H9 (cell line): ENCODE results near the gene BACH2. TPM values are rescaled to one million over a fixed set of nuclear protein-coding genes. Genes with fewer than 3 reads are reported as not detected.

Experiments used
- DNase-seq: peaks from one replicate; pipeline ENCODE4 v3.0.0-alpha.2; 2017
- H2AFZ ChIP-seq: one replicate; pipeline ENCODE4 v1.6.1; 2013; ENCODE audit warnings: mild to moderate bottlenecking, low read length, control low read depth, moderate library complexity
- H2AK5ac ChIP-seq: 2 replicates; pipeline ENCODE4 v1.6.1; 2013; ENCODE audit warnings: low read length, control low read depth, mixed read lengths; ENCODE audit not compliant: insufficient read length
- H2BK120ac ChIP-seq: one replicate; pipeline ENCODE4 v1.6.1; 2013; ENCODE audit warnings: low read depth, mild to moderate bottlenecking, low read length, control low read depth, inconsistent platforms; ENCODE audit not compliant: poor library complexity, severe bottlenecking
- H2BK12ac ChIP-seq: 2 replicates; pipeline ENCODE4 v1.6.1; 2013; ENCODE audit warnings: low read length, control low read depth, mixed read lengths, low read depth; ENCODE audit not compliant: insufficient read length
- H2BK15ac ChIP-seq: 2 replicates; pipeline ENCODE4 v1.6.1; 2013; ENCODE audit warnings: low read depth, low read length, control low read depth
- H2BK20ac ChIP-seq: one replicate; pipeline ENCODE4 v1.6.1; 2013; ENCODE audit warnings: low read depth, mild to moderate bottlenecking, low read length, control low read depth, inconsistent platforms; ENCODE audit not compliant: poor library complexity, severe bottlenecking
- H2BK5ac ChIP-seq: 2 replicates; pipeline ENCODE4 v1.6.1; 2013; ENCODE audit warnings: low read length, control low read depth, mixed read lengths; ENCODE audit not compliant: insufficient read length
- H3K14ac ChIP-seq: 2 replicates; pipeline ENCODE4 v1.6.1; 2013; ENCODE audit warnings: low read length, control low read depth; ENCODE audit not compliant: insufficient read depth
- H3K18ac ChIP-seq: 2 replicates; pipeline ENCODE4 v1.6.1; 2013; ENCODE audit warnings: low read depth, mild to moderate bottlenecking, mixed read lengths, low read length, control low read depth; ENCODE audit not compliant: insufficient read length
- H3K23ac ChIP-seq: 2 replicates; pipeline ENCODE4 v1.6.1; 2013; ENCODE audit warnings: low read length, control low read depth, mixed read lengths, low read depth; ENCODE audit not compliant: insufficient read length
- H3K23me2 ChIP-seq: 2 replicates; pipeline ENCODE4 v1.6.1; 2013; ENCODE audit warnings: low read depth, mild to moderate bottlenecking, mixed read lengths, low read length, control low read depth; ENCODE audit not compliant: insufficient read length, poor library complexity, severe bottlenecking
- H3K27ac ChIP-seq: 2 replicates; pipeline ENCODE4 v1.5.1; 2013; ENCODE audit warnings: low read length, control low read depth, mixed read lengths, low read depth; ENCODE audit not compliant: insufficient read length
- H3K27me3 ChIP-seq: 2 replicates; pipeline ENCODE4 v1.6.1; 2013; ENCODE audit warnings: low read length, control low read depth, inconsistent platforms; ENCODE audit not compliant: insufficient read depth
- H3K4ac ChIP-seq: 2 replicates; pipeline ENCODE4 v1.6.1; 2013; ENCODE audit warnings: low read depth, mild to moderate bottlenecking, control low read depth, inconsistent platforms, low read length, moderate library complexity
- H3K4me1 ChIP-seq: 2 replicates; pipeline ENCODE4 v1.6.1; 2013; ENCODE audit warnings: low read length, control low read depth, inconsistent platforms; ENCODE audit not compliant: insufficient read depth
- H3K4me2 ChIP-seq: 2 replicates; pipeline ENCODE4 v1.6.1; 2013; ENCODE audit warnings: low read length, control low read depth, mixed read lengths; ENCODE audit not compliant: insufficient read length, insufficient read depth
- H3K56ac ChIP-seq: 2 replicates; pipeline ENCODE4 v1.6.1; 2013; ENCODE audit warnings: low read depth, mild to moderate bottlenecking, mixed read lengths, low read length, control low read depth; ENCODE audit not compliant: insufficient read length
- H3K79me1 ChIP-seq: 2 replicates; pipeline ENCODE4 v1.6.1; 2013; ENCODE audit warnings: low read depth, mild to moderate bottlenecking, moderate library complexity, low read length, control low read depth, inconsistent platforms; ENCODE audit not compliant: insufficient read depth, poor library complexity, severe bottlenecking
- H3K79me2 ChIP-seq: 2 replicates; pipeline ENCODE4 v1.6.1; 2013; ENCODE audit warnings: low read length, control low read depth, inconsistent platforms; ENCODE audit not compliant: insufficient read depth
- H3K9ac ChIP-seq: 2 replicates; pipeline ENCODE4 v1.6.1; 2013; ENCODE audit warnings: low read length, control low read depth, mixed read lengths; ENCODE audit not compliant: insufficient read length; ENCODE audit errors: extremely low read depth
- H3K9me3 ChIP-seq: one replicate; pipeline ENCODE4 v1.6.1; 2013; ENCODE audit warnings: low read depth, low read length, inconsistent platforms; ENCODE audit not compliant: control insufficient read depth
- H3T11ph ChIP-seq: one replicate; pipeline ENCODE4 v1.6.1; 2013; ENCODE audit warnings: mild to moderate bottlenecking, low read length, control low read depth, inconsistent platforms
- H4K20me1 ChIP-seq: one replicate; pipeline ENCODE4 v1.6.1; 2013; ENCODE audit not compliant: control insufficient read depth, insufficient read length, insufficient read depth
- H4K5ac ChIP-seq: 2 replicates; pipeline ENCODE4 v1.6.1; 2013; ENCODE audit warnings: low read depth, mild to moderate bottlenecking, mixed read lengths, low read length, control low read depth; ENCODE audit not compliant: insufficient read length
- H4K8ac ChIP-seq: replicated peaks from 2 replicates; pipeline ENCODE4 v1.6.1; 2013; ENCODE audit warnings: low read length, control low read depth, mixed read lengths, low read depth; ENCODE audit not compliant: insufficient read length
- H4K91ac ChIP-seq: 2 replicates; pipeline ENCODE4 v1.6.1; 2013; ENCODE audit warnings: low read depth, mild to moderate bottlenecking, moderate library complexity, mixed read lengths, low read length, control low read depth; ENCODE audit not compliant: insufficient read length
- H3K27ac Mint-ChIP-seq, 3 experiments: 2 replicates in 2 of 3; 3 replicates in 1 of 3; pipeline ENCODE4 v1.8.0; 2020 to 2021; ENCODE audit warnings: mixed read lengths in 3 of 3, mild to moderate bottlenecking in 1 of 3, moderate library complexity in 1 of 3
- H3K27me3 Mint-ChIP-seq: 2 replicates; pipeline ENCODE4 v1.8.0; 2021; ENCODE audit warnings: low read depth, mild to moderate bottlenecking, moderate library complexity, mixed read lengths
- H3K36me3 Mint-ChIP-seq, 3 experiments: 2 replicates in 2 of 3; 3 replicates in 1 of 3; pipeline ENCODE4 v1.8.0; 2020 to 2021; ENCODE audit warnings: low read depth in 3 of 3, mixed read lengths in 3 of 3; ENCODE audit not compliant: insufficient read depth in 1 of 3
- H3K4me1 Mint-ChIP-seq, 2 experiments: 2 replicates each; pipeline ENCODE4 v1.8.0; 2020; ENCODE audit warnings: mixed read lengths in 2 of 2
- H3K4me3 Mint-ChIP-seq, 2 experiments: 2 replicates in 1 of 2; 3 replicates in 1 of 2; pipeline ENCODE4 v1.8.0; 2020 to 2021; ENCODE audit warnings: mild to moderate bottlenecking in 2 of 2, mixed read lengths in 2 of 2, moderate library complexity in 1 of 2
- H3K9me3 Mint-ChIP-seq, 2 experiments: 2 replicates in 1 of 2; 3 replicates in 1 of 2; pipeline ENCODE4 v1.8.0; 2020; ENCODE audit warnings: mild to moderate bottlenecking in 2 of 2, mixed read lengths in 2 of 2, moderate library complexity in 1 of 2
- WGBS: extraction: QIAGEN DNeasy Blood & Tissue Kit; methylation state at CpG from one replicate; pipeline ENCODE4 v1.1.7; 2013; ENCODE audit warnings: missing lambda C conversion rate, low lambda C conversion rate, mixed read lengths; ENCODE audit not compliant: insufficient read length; ENCODE audit errors: extremely low coverage; 5-methylcytosine and 5-hydroxymethylcytosine counted together
- total RNA-seq: library from RNA; stranded (reverse); gene quantifications from 2 replicates; pipeline ENCODE4 v1.2.1, GENCODE V29; 2021
- TF ChIP-seq, protein P1 (sequence below): fragments of 200-600 bp; sonication (generic); conservative IDR thresholded peaks from 3 replicates; pipeline ENCODE4 v1.8.0; 2021; ENCODE audit warnings: antibody characterized with exemption, mild to moderate bottlenecking

The BACH2 gene
- total RNA-seq, 1 experiment from 2014 or later: 2.0 TPM

DNA sequence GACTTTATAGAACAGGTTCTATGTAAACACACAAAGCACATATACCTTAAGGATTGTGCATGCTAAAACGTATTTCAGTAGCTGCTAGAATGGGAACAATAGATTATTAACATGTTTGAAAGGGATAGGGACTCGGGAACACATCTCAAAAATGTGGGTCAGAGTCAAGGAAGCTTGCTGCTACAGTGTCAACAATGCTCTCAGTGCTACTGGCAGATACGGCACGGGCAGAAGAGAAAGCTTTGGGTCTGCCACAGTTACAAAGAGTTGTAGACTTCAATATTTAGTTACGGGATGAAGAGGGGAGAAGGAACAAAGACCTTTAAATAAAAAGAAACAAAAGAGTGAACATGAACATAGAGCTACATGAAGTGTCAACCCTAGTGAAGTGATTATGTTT lies 170.5 kb downstream of the BACH2 start:
- Histone ChIP-seq H2BK5ac (no peak overlapping the region), H3K27ac (no peak overlapping the region), H3K23me2 (no peaks in the 10 kb centered on the region), H3K9ac (no peak overlapping the region), H3K14ac (no peak overlapping the region), H3K9me3 (no peaks in the 10 kb centered on the region), H4K5ac (no peak overlapping the region), H3T11ph (no peak overlapping the region), H4K8ac (no peak overlapping the region), H2BK12ac (no peak overlapping the region), H3K4me1 (no peaks in the 10 kb centered on the region), H3K4ac (no peak overlapping the region), H3K79me1 (no peaks in the 10 kb centered on the region), H2BK15ac (no peak overlapping the region), H3K4me2 (no peak overlapping the region), H4K91ac (no peak overlapping the region), H3K79me2 (no peaks in the 10 kb centered on the region), H3K27me3 (no peaks in the 10 kb centered on the region; the same call in 1 of the 2 replicates), H2BK120ac (no peak overlapping the region), H3K56ac (no peak overlapping the region), H2BK20ac (no peak overlapping the region), H2AK5ac (no peak overlapping the region), H4K20me1 (no peaks in the 10 kb centered on the region), H3K23ac (no peak overlapping the region), H2AFZ (no peak overlapping the region), H3K18ac (no peak overlapping the region)
- no peaks in the 10 kb centered on the region for H3K9me3 Mint-ChIP-seq
- no peaks in the 10 kb centered on the region for H3K27me3 Mint-ChIP-seq
- no CpG with 5 or more reads among the region's 5 CpGs for WGBS
- H3K36me3 Mint-ChIP-seq: no peaks in the 10 kb centered on the region
- H3K4me3 Mint-ChIP-seq: no peak overlapping the region
- DNase-seq: no peak
- H3K27ac Mint-ChIP-seq: no peak overlapping the region
- TF ChIP-seq, protein P1, sequence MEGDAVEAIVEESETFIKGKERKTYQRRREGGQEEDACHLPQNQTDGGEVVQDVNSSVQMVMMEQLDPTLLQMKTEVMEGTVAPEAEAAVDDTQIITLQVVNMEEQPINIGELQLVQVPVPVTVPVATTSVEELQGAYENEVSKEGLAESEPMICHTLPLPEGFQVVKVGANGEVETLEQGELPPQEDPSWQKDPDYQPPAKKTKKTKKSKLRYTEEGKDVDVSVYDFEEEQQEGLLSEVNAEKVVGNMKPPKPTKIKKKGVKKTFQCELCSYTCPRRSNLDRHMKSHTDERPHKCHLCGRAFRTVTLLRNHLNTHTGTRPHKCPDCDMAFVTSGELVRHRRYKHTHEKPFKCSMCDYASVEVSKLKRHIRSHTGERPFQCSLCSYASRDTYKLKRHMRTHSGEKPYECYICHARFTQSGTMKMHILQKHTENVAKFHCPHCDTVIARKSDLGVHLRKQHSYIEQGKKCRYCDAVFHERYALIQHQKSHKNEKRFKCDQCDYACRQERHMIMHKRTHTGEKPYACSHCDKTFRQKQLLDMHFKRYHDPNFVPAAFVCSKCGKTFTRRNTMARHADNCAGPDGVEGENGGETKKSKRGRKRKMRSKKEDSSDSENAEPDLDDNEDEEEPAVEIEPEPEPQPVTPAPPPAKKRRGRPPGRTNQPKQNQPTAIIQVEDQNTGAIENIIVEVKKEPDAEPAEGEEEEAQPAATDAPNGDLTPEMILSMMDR: no peak
- no peaks in the 10 kb centered on the region for H3K4me1 Mint-ChIP-seq
